ENCODE results near the gene HMGB3. TPM values are rescaled to one million over a fixed set of nuclear protein-coding genes. Genes with fewer than 3 reads are reported as not detected.

Gene HMGB3
- polyA plus RNA-seq, 10 donors = 53.2 to 84.5 (median 58.3) TPM

DNA sequence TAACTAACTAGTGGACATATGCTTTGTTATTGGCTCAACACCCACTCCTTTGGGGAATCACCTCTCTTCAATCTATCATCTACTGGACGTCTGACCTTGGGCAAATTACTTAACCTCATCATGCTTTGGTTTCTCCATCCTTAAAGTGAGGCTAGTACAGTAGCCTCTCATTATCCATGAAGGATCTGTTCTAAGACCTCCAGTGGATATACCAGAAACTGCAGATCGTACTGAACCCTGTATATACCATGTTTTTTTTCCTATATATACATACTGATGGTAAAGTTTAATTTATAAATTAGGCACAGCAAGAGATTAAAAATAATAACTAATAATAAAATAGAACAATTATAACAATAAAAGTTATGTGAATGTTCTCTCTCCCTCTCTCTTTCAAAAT, 56.2 kb downstream of the HMGB3 start:
- DNase-seq = no peak

Other genes with a start within 250 kb of the HMGB3 start
- gene CD99L2, start 84.7 kb upstream of the HMGB3 start, polyA plus RNA-seq (ENCODE audit: insufficient read length in 10 of 10) = 10 to 100 TPM; 33.2 to 46.6 (median 38.5) TPM
- not detected for gene GPR50, start 193.2 kb downstream of the HMGB3 start, polyA plus RNA-seq (ENCODE audit: insufficient read length in 10 of 10)

All from muscle of back (tissue), 11 donors.